GM10266 (cell line): ENCODE results near the gene SLC25A44.
"Not testable (repeated sequence)": the region's sequence is repeated elsewhere in the genome, so short reads cannot be mapped to it uniquely, and the experiment has no call there.

Experiments
- DNase-seq: peaks from one replicate; pipeline ENCODE4 v3.0.0; 2012; ENCODE audit errors: extremely low spot score
- TF ChIP-seq, protein P1 (sequence below): IDR thresholded peaks from 2 replicates; pipeline ENCODE4 v1.5.1; 2012; ENCODE audit warnings: mild to moderate bottlenecking, low read depth; ENCODE audit not compliant: control insufficient read depth, insufficient read depth; ENCODE audit errors: missing control alignments

SLC25A44 gene

DNA sequence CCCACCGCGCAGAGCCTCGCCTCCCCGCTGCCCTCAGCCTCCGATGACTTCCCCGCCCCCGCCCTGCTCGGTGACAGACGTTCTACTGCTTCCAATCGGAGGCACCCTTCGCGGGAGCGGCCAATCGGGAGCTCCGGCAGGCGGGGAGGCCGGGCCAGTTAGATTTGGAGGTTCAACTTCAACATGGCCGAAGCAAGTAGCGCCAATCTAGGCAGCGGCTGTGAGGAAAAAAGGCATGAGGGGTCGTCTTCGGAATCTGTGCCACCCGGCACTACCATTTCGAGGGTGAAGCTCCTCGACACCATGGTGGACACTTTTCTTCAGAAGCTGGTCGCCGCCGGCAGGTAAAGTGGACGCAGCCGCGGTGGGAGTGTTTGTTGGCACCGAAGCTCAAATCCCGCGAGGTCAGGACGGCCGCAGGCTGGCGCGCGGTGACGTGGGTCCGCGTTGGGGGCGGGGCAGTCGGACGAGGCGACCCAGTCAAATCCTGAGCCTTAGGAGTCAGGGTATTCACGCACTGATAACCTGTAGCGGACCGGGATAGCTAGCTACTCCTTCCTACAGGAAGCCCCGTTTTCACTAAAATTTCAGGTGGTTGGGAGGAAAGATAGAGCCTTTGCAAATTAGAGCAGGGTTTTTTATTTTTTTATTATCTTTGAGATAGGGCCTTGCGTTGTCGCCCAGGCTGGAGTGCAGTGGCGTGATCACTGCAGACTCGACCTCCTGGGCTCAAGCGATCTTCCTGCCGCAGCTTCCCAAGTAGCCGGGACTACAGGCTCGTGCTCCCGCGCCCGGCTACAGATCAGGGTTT is 19.1 kb downstream of the SLC25A44 start, which contains the start of gene PMF1:
TSS of gene PMF1 (plus strand) at position 175 of the 811 bp plus-strand sequence. CDS start at position 184, 9 bp downstream.
- TF ChIP-seq, protein P1, sequence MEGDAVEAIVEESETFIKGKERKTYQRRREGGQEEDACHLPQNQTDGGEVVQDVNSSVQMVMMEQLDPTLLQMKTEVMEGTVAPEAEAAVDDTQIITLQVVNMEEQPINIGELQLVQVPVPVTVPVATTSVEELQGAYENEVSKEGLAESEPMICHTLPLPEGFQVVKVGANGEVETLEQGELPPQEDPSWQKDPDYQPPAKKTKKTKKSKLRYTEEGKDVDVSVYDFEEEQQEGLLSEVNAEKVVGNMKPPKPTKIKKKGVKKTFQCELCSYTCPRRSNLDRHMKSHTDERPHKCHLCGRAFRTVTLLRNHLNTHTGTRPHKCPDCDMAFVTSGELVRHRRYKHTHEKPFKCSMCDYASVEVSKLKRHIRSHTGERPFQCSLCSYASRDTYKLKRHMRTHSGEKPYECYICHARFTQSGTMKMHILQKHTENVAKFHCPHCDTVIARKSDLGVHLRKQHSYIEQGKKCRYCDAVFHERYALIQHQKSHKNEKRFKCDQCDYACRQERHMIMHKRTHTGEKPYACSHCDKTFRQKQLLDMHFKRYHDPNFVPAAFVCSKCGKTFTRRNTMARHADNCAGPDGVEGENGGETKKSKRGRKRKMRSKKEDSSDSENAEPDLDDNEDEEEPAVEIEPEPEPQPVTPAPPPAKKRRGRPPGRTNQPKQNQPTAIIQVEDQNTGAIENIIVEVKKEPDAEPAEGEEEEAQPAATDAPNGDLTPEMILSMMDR = no peak
- DNase-seq = peak; percentile 98

DNA sequence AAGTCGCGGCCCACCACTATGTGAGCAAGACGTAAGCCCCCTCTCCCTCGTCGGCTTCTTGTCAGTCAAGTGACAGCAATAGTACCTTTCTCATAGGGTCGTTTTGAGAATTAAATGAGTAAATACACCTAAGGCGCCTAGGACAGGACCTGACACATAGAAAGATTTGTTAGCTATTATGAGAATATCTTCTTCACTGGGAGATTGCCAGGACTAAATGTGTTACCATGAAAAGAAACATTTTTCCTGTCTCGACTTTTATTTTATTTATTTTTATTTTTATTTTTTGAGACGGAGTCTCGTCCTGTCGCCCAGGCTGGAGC is 19.7 kb downstream of the SLC25A44 start:
- TF ChIP-seq, protein P1 = no peak
- peak; percentile 29 for DNase-seq

DNA sequence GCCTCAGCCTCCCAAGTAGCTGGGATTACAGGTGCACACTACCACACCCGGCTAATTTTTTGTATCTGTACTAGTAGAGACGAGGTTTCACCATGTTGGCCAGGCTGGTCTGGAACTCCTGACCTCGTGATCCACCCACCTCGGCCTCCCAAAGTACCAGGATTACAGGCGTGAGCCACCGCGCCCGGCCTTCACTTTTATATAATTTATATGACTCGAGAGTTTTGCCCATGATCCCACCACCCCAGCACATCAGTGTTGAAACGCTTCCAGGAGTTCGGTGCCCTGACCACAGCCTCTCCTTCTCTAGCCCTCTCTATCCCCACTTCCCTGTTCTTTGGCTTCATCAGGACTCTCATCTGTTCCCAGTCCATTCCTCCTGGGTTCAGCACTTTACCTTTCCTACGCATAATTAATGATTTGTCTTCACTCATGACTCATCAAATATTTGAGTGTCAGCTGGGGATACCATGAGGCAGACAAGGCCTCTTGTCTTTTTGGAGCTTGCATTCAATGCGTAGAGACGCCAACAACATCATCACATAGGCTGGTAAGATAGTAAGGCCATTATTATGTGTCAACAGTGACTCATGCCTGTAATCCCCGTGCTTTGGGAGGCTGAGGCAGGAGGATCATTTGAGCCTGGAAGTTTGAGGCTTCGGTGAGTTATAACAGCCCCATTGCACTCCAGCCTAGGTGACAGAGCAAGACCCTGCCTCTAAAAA is 20.3 kb downstream of the SLC25A44 start:
- TF ChIP-seq, protein P1 = no peak

DNA sequence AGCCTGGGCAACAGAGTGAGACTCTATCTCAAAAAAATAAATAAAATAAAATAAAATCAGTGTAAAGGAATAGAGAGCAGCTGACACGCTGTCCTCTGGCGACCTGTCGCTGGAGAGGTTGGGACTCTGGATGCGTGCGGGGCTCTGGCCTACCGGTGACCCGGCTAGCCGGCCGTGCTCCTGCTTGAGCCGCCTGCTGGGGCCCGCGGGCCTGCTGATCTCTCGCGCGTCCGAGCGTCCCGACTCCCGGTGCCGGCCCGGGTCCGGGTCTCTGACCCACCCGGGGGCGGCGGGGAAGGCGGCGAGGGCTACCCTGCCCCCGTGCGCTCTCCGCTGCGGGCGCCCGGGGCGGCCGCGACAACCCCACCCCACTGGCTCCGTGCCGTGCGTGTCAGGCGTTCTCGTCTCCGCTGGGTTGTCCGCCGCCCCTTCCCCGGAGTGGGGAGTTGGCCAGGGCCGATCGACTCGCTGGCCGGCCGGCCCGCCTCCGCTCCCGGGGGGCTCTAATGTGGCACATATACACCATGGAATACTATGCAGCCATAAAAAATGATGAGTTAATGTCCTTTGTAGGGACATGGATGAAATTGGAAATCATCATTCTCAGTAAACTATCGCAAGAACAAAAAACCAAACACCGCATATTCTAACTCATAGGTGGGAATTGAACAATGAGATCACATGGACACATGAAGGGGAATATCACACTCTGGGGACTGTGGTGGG is 22.6 kb downstream of the SLC25A44 start:
- DNase-seq = not testable (repeated sequence)

More for the DNA sequence above, 20.3 kb downstream of the SLC25A44 start:
- DNase-seq = no peak

DNA sequence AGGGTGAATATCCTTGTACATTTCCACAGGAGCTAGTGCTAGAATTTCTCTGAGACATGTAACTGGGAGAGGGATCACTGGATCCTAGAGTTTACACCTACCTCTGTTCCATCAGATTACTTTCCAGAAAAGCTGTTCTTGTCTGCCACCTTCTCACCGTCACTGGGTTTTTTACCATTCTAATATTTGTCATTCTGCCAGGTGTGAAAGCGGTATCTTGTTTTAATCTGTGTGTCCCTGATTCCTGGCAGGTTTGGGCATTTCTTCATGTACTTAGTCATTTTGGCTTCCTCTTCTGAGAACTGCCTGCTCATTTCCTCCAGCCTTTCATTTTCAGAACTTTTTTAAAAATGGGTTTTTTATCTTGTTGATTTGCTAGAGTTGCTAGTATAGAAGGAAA is 24.0 kb downstream of the SLC25A44 start:
- TF ChIP-seq, protein P1 = no peak
- DNase-seq = peak; percentile 47

DNA sequence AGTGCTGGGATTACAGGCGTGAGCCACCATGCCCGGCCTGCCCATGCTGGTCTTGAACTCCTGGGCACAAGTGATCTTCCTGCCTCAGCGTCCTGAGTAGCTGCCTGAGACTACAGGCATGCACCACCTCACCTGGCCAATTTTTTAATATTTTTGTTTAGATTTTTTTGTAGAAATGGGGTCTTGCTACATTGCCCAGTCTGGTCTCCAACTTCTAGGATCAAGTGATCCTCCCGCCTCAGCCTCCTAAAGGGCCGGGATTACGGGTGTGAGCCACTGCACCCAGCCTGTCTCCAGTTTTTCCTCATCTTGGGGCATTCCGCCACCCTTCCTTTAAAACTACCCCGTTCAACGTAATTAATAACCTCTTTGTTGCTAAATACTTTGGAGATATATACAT is 26.3 kb downstream of the SLC25A44 start:
- TF ChIP-seq, protein P1 = no peak
- no peak for DNase-seq

DNA sequence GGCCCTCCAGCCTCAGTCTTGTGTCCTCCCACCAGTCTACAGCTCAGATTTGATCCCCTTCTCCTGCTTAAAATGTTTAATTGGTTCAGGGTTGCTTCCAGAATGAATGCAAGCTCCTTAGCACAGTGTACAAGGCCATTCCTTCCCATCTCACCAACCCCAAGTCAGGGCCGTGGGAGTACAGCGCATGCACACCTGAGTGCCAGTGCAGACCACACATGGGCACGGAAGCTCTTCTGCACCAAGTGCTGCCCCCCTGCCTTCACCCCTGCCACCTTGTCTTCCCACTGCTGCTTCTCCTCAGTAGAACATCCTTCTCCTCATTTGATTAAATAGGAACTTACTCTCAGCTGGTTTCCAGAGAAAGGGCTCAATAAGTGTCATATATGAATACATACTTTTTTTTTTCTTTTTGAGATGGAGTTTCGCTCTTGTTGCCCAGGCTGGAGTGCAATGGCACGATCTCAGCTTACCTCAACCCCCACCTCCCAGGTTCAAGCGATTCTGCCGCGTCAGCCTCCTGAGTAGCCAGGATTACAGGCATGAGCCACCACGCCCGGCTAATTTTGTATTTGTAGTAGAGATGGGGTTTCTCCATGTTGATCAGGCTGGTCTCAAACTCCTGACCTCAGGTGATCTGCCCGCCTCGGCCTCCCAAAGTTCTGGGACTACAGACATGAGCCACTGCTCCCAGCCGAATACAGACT is 28.2 kb downstream of the SLC25A44 start:
- DNase-seq = no peak
- TF ChIP-seq, protein P1 = no peak
